HG03354 (cell line): ENCODE measurements around the gene DSE.

Source experiments
- ATAC-seq: cut with Tn5 transposase; IDR thresholded peaks from one replicate; pipeline ENCODE4 v1.9.1; 2021; ENCODE audit warnings: mild to moderate bottlenecking; ENCODE audit not compliant: unreplicated experiment, poor library complexity, severe bottlenecking

The DSE gene

GRCh38 chr6:116461932-116462885, 91.5 kb downstream of the DSE start:
- peak; percentile 89 for ATAC-seq

GRCh38 chr6:116463301-116463700, 92.6 kb downstream of the DSE start:
- no peak for ATAC-seq

GRCh38 chr6:116465246-116465645, 94.5 kb downstream of the DSE start:
- no peak for ATAC-seq

GRCh38 chr6:116467096-116467495, 96.3 kb downstream of the DSE start:
- ATAC-seq, result no peak

- ATAC-seq, result no peak
These were observed 96.8 kb downstream of the DSE start for GRCh38 chr6:116467514-116467913.

GRCh38 chr6:116468293-116468692, 97.5 kb downstream of the DSE start:
- no peak for ATAC-seq

- no peak for ATAC-seq
These were observed 100.8 kb downstream of the DSE start for GRCh38 chr6:116471531-116471930.

- no peak for ATAC-seq
These were observed 102.0 kb downstream of the DSE start for GRCh38 chr6:116472706-116473105.

GRCh38 chr6:116475141-116475540, 104.4 kb downstream of the DSE start:
- ATAC-seq, result no peak

- peak; percentile 100 for ATAC-seq
These were observed 105.4 kb downstream of the DSE start for GRCh38 chr6:116476002-116476678.

- no peak for ATAC-seq
These were observed 112.0 kb downstream of the DSE start for GRCh38 chr6:116482780-116483179.

GRCh38 chr6:116483616-116484015, 112.9 kb downstream of the DSE start:
- ATAC-seq, result no peak

GRCh38 chr6:116485559-116486184, 114.9 kb downstream of the DSE start:
- ATAC-seq, result no peak

GRCh38 chr6:116491610-116492330, 121.0 kb downstream of the DSE start:
- ATAC-seq, result no peak

GRCh38 chr6:116492331-116493067, 121.8 kb downstream of the DSE start:
- ATAC-seq, result no peak
